Measurements from ENCODE around the gene ABHD12.

Gene ABHD12

DNA sequence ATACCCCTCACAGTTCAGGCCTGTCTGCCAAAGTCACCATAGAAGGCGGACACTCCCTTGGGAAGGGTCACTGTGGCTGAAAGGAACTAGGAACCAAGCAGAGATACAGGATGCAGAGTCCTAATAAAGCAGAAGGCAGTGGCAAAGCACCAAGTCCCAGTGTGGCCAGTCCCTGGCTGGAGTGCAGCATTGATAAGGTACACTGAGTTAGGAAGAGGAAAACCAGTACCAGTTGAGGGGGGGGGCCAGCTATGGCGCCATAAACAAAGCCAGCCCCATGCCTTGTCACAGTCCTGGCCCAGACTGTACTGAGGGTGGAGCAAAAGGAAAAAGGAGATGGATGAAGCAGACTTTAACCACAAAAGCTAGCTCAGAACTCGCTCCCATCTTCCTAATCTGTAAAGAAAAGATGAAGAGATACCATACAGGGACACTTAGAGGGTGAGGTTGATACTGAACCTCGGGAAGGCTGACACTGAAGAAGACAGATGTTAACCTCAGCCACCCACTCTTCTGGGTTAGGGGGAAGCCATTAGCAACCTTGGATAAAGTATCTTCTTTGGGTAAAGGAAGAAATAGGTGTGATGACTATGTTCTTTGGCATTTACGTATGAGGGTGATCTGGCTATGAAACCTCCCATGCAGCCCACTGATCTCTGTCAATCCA is 7.8 kb downstream of the ABHD12 start:
- WGBS, 2 experiments (ENCODE audit: insufficient coverage in 2 of 2): 93 to 94% methylated on average over 2 to 4 of the region's 5 CpGs
- H3K4me1 ChIP-seq (ENCODE audit: control insufficient read depth, insufficient read depth, low read length, poor library complexity, severe bottlenecking): peaks cover 4% of the 10 kb centered on the region
- no peak overlapping the region for H3K27ac ChIP-seq (ENCODE audit: low read depth, low read length, severe bottlenecking)
- no peak overlapping the region for H3K4me3 ChIP-seq (ENCODE audit: extremely low read depth, insufficient read depth, low read length, poor library complexity, severe bottlenecking)
- H3K9me3 ChIP-seq (ENCODE audit: control insufficient read depth, low read length): no peaks in the 10 kb centered on the region
- peaks cover 32% of the 10 kb centered on the region for H3K36me3 ChIP-seq (ENCODE audit: control insufficient read depth, insufficient read depth, low read length)

DNA sequence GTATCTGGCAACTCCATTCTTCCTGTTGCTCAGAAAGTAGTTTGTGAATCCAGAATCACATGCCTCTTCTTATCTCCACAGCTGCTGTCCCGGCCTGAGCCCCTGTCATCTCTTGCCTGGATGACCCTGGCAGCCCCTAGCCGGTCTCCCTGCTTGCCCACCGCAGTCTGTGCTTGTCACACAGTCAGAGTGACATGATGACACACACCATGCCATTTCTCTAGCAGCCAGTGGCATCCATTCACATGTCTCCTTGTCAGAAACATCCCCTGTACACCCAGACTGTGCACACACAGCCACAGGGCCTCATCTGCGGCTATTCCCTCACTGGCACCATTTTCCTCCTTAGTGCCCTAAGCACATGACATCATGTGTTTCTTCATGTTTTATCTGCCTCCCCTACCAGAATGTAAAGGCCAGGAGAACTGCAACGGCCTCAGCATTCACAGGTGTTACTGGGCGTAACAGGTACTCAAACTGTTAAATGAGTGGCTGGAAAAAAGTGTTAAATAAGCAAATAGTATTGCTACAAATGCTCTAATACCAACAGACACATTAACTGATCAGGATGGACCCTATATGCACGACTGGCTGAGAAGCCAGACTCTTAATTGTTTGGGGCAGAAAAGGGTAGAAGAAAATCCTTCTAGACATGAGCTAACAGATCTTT is 9.6 kb downstream of the ABHD12 start:
- Histone ChIP-seq H3K36me3 (ENCODE audit: control insufficient read depth, insufficient read depth, low read length) (peaks cover 32% of the 10 kb centered on the region), H3K27ac (ENCODE audit: low read depth, low read length, severe bottlenecking) (no peak overlapping the region), H3K4me3 (ENCODE audit: extremely low read depth, insufficient read depth, low read length, poor library complexity, severe bottlenecking) (no peak overlapping the region), H3K4me1 (ENCODE audit: control insufficient read depth, insufficient read depth, low read length, poor library complexity, severe bottlenecking) (peaks cover 4% of the 10 kb centered on the region), H3K9me3 (ENCODE audit: control insufficient read depth, low read length) (no peaks in the 10 kb centered on the region)
- WGBS, 2 experiments (ENCODE audit: insufficient coverage in 2 of 2): 92 to 93% methylated on average over 4 to 5 of the region's 7 CpGs

DNA sequence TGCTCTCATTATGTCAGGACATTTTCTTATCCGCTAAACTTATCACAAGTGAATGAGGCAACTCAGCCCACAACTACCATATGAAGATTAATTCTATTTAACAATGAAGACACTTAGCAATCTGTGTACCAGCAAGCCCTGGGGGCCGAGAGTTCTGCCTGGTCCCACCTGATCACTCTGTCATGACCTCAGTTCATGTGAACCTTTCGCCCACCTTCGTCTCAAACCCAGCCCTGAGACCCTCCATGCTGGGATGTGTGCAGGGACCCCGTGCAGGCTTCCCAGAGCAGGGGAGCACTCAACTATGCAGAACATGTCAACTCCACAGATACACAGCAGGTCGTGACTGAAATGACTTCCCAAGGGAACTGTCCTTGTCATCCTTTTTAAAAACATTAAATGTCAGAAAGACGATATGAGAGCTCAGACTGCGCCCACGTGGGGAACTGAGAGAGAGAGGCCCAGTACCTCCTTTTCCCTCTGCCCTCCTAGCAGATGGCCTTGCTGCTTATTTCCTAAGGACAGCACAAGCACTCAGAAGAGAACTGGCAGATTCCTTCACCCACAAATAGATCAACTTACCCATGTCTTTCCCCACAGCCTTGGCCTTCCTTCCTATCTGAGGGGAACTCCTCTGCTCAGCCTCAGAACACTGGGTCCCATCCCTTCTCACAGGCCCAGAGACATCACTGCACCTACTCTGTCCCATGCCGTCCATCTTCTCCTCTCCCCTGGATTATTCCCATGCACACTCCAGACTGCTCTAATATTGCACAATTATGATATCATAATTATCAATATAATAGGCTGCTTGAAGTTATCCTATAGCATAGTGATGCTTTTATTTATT is 11.5 kb downstream of the ABHD12 start:
- Histone ChIP-seq H3K36me3 (ENCODE audit: control insufficient read depth, insufficient read depth, low read length) (peaks cover 32% of the 10 kb centered on the region), H3K4me3 (ENCODE audit: extremely low read depth, insufficient read depth, low read length, poor library complexity, severe bottlenecking) (no peak overlapping the region), H3K9me3 (ENCODE audit: control insufficient read depth, low read length) (no peaks in the 10 kb centered on the region), H3K27ac (ENCODE audit: low read depth, low read length, severe bottlenecking) (no peak overlapping the region), H3K4me1 (ENCODE audit: control insufficient read depth, insufficient read depth, low read length, poor library complexity, severe bottlenecking) (peaks cover 4% of the 10 kb centered on the region)
- 91 to 95% methylated on average over 9 to 10 of the region's 10 CpGs for WGBS, 2 experiments (ENCODE audit: insufficient coverage in 2 of 2)

DNA sequence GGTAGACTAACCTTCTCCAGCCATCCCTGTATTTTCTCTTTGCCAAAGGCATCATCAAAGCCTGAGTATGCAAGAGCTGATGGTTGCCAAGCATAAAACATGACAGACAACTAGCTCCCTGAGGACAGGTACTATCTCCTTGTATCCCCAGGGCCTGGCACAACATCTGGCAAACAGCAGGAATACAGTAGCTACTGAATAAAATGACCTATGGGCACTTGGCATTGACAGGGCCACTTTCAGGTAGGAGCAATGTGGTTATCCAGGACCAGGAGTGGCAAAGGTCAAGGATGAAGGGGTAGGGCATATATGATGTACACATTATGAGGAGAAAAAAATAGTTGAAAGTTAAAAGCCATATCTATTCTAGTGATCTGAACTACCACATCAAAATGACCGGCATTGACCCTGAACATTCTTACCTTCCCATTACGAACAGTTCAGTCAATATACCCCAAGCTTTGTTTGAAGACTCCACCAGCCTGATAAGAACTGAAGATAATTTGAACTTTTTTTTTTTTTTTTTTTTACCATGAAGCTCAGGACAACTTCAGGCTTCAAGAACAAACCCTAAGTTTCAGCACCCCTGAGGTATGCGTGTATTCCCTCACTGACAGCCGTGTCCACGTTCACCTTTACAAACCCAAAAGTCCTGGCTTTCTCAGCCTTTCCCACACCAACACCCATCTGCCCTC is 12.3 kb downstream of the ABHD12 start:
- peaks cover 3% of the 10 kb centered on the region for H3K4me1 ChIP-seq (ENCODE audit: control insufficient read depth, insufficient read depth, low read length, poor library complexity, severe bottlenecking)
- no peak overlapping the region for H3K4me3 ChIP-seq (ENCODE audit: extremely low read depth, insufficient read depth, low read length, poor library complexity, severe bottlenecking)
- 87 to 97% methylated on average over 3 of the region's 5 CpGs for WGBS, 2 experiments (ENCODE audit: insufficient coverage in 2 of 2)
- no peak overlapping the region for H3K27ac ChIP-seq (ENCODE audit: low read depth, low read length, severe bottlenecking)
- H3K9me3 ChIP-seq (ENCODE audit: control insufficient read depth, low read length): no peaks in the 10 kb centered on the region
- peaks cover 35% of the 10 kb centered on the region for H3K36me3 ChIP-seq (ENCODE audit: control insufficient read depth, insufficient read depth, low read length)

DNA sequence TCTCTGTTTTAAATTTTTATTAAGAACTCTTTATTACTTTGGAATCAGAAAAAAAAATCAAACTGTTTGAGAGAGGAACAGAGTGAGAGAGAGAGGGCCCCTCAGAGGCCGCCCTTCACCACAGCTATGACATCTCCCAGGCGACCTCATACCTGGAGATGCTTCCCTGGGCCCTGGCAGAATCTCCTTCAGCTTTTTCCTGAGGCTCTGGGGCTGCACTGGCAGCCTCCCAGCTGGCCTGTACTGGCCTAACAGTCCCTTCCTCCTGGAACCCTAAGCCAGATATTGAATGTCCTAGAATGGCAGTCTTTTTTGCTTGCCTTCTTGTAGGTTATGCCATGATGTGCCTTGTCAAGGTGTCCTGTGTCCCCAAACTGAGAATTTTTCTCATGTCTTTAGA is 13.7 kb downstream of the ABHD12 start:
- Histone ChIP-seq H3K27ac (ENCODE audit: low read depth, low read length, severe bottlenecking) (no peak overlapping the region), H3K36me3 (ENCODE audit: control insufficient read depth, insufficient read depth, low read length) (peaks cover 31% of the 10 kb centered on the region), H3K4me3 (ENCODE audit: extremely low read depth, insufficient read depth, low read length, poor library complexity, severe bottlenecking) (no peak overlapping the region), H3K4me1 (ENCODE audit: control insufficient read depth, insufficient read depth, low read length, poor library complexity, severe bottlenecking) (no peaks in the 10 kb centered on the region), H3K9me3 (ENCODE audit: control insufficient read depth, low read length) (no peaks in the 10 kb centered on the region)
- 83 to 86% methylated on average over 1 of the region's 2 CpGs for WGBS, 2 experiments (ENCODE audit: insufficient coverage in 2 of 2)

DNA sequence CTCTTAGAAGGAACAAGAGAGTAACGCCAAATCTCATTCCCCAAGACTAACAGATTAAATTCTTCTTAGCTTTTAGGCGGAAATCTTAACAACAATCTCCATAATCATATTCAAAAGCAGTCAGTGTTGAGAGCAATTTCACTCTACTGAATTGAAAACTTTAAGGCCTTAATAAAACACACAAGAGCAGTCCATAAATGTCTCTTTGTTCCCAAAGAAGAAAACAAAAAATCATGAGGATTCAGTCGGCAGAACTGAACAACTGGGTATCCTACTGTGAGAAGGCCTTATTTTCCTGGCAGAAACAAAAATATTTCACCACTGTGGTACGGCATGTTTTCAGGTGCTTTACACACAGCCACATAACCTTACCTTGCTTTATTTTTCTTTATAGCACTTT is 14.4 kb downstream of the ABHD12 start:
- Histone ChIP-seq H3K9me3 (ENCODE audit: control insufficient read depth, low read length) (no peaks in the 10 kb centered on the region), H3K36me3 (ENCODE audit: control insufficient read depth, insufficient read depth, low read length) (peaks cover 31% of the 10 kb centered on the region), H3K4me1 (ENCODE audit: control insufficient read depth, insufficient read depth, low read length, poor library complexity, severe bottlenecking) (no peaks in the 10 kb centered on the region), H3K27ac (ENCODE audit: low read depth, low read length, severe bottlenecking) (no peak overlapping the region), H3K4me3 (ENCODE audit: extremely low read depth, insufficient read depth, low read length, poor library complexity, severe bottlenecking) (no peak overlapping the region)
- WGBS, 2 experiments (ENCODE audit: insufficient coverage in 2 of 2): 100% methylated on average over 4 of the region's 4 CpGs

DNA sequence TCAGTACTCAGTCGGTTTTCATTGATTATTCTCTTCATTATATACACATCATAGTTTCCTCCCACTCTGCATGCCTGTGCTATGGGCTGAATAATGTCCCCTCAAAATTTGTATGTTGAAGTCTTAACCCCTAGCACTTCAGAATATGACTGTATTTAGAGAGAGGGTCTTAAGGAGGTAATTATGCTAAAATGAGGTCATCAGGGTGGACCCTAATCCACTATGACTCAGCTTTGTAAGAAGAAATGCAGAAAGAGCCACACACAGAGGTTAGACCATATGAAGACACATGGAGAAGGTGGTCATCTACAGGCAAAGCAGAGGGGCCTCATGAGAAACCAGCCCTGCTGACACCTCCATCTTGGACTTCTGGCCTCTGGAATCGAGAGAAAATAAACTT is 15.8 kb downstream of the ABHD12 start:
- H3K27ac ChIP-seq (ENCODE audit: low read depth, low read length, severe bottlenecking): no peak overlapping the region
- peaks cover 19% of the 10 kb centered on the region for H3K36me3 ChIP-seq (ENCODE audit: control insufficient read depth, insufficient read depth, low read length)
- no peak overlapping the region for H3K4me3 ChIP-seq (ENCODE audit: extremely low read depth, insufficient read depth, low read length, poor library complexity, severe bottlenecking)
- no peaks in the 10 kb centered on the region for H3K9me3 ChIP-seq (ENCODE audit: control insufficient read depth, low read length)
- no peaks in the 10 kb centered on the region for H3K4me1 ChIP-seq (ENCODE audit: control insufficient read depth, insufficient read depth, low read length, poor library complexity, severe bottlenecking)
- WGBS, 2 experiments (ENCODE audit: insufficient coverage in 2 of 2): 94 to 100% methylated on average over 2 of the region's 2 CpGs

DNA sequence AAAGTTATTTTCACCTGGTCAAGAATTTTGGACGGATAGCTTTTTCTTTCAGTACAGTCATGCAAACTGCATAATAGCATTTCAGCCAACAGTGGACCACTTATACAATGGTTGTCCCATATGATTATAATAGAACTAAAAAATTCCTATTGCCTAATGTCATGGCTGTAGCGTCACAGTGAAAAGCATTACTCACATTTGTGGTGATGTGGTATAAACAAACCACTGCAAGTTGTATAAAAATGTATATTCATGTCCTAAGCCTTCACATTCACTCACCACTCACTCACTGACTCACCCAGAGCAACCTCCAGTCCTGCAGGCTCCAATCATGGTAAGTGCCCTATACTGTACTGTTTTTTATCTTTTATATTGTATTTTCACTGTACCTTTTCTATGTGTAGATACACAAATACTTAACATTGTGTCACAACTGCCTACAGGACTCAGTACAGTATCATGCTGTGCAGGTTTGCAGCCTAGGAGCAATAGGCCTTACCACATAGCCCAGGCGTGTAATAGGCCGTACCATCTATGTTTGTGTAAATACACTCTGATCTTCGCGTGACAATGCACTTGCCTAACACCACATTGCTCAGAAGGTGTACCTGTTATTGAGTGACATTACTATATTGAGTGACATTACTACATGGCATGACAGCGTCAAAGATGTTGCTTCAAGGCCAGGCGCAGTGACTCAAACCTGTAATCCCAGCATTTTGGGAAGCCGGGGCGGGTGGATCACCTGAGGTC is 17.9 kb downstream of the ABHD12 start:
- H3K4me3 ChIP-seq (ENCODE audit: extremely low read depth, insufficient read depth, low read length, poor library complexity, severe bottlenecking): no peak overlapping the region
- 81 to 98% methylated on average over 5 to 6 of the region's 10 CpGs for WGBS, 2 experiments (ENCODE audit: insufficient coverage in 2 of 2)
- peaks cover 23% of the 10 kb centered on the region for H3K36me3 ChIP-seq (ENCODE audit: control insufficient read depth, insufficient read depth, low read length)
- no peaks in the 10 kb centered on the region for H3K9me3 ChIP-seq (ENCODE audit: control insufficient read depth, low read length)
- no peak overlapping the region for H3K27ac ChIP-seq (ENCODE audit: low read depth, low read length, severe bottlenecking)
- no peaks in the 10 kb centered on the region for H3K4me1 ChIP-seq (ENCODE audit: control insufficient read depth, insufficient read depth, low read length, poor library complexity, severe bottlenecking)

DNA sequence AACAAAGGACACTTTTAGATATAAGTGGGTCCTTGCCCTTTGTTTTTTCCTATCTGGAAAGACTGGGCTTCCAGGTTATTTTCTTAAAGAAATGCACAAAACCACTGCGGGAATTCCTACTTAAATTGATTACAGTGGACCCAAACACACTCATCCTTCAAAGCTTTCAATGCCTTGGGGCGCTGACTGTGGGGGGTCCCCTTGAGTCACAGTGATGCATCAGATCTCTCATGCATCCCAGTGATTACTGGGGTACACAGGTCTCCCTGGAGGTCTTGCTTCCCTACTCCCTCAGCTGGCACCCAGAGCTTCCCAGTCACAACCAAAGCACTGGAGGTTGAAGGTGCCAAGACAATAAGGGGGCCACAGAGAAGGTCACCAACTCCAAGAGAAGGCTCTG is 20.7 kb downstream of the ABHD12 start:
- Histone ChIP-seq H3K27ac (ENCODE audit: low read depth, low read length, severe bottlenecking) (no peak overlapping the region), H3K36me3 (ENCODE audit: control insufficient read depth, insufficient read depth, low read length) (peaks cover 17% of the 10 kb centered on the region), H3K4me1 (ENCODE audit: control insufficient read depth, insufficient read depth, low read length, poor library complexity, severe bottlenecking) (no peaks in the 10 kb centered on the region), H3K4me3 (ENCODE audit: extremely low read depth, insufficient read depth, low read length, poor library complexity, severe bottlenecking) (no peak overlapping the region), H3K9me3 (ENCODE audit: control insufficient read depth, low read length) (no peaks in the 10 kb centered on the region)
- 95 to 96% methylated on average over 2 of the region's 2 CpGs for WGBS, 2 experiments (ENCODE audit: insufficient coverage in 2 of 2)

DNA sequence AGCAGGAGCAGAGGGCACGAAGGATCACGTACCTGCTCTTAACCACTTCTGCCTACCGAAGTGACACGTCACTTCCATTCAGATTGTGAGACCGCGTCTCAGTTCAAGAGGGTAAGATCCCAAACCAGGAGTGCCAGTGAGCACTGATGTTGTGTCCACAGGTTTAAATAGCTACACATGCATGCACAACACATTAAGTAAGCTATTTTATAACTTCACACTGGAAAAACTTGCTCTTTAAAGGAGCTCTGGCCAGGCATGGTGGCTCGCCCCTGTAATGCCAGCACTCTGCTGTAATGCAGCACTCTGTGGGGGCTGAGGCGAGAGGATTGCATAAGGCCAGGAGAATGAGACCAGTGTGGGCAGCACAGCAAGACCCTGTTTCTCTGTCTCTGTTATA is 21.1 kb downstream of the ABHD12 start:
- Histone ChIP-seq H3K27ac (ENCODE audit: low read depth, low read length, severe bottlenecking) (no peak overlapping the region), H3K4me3 (ENCODE audit: extremely low read depth, insufficient read depth, low read length, poor library complexity, severe bottlenecking) (no peak overlapping the region), H3K9me3 (ENCODE audit: control insufficient read depth, low read length) (no peaks in the 10 kb centered on the region), H3K36me3 (ENCODE audit: control insufficient read depth, insufficient read depth, low read length) (peaks cover 17% of the 10 kb centered on the region), H3K4me1 (ENCODE audit: control insufficient read depth, insufficient read depth, low read length, poor library complexity, severe bottlenecking) (no peaks in the 10 kb centered on the region)
- 86 to 94% methylated on average over 6 to 7 of the region's 8 CpGs for WGBS, 2 experiments (ENCODE audit: insufficient coverage in 2 of 2)

All from mesodermal cell (in vitro differentiated cells).